GM10248 (cell line): ENCODE measurements around the gene MREG.
A peak's percentile ranks its signal among the peaks of the same experiment; 100 is the strongest.

Experiments used
- CTCF ChIA-PET: fragments of 300-600 bp; sonication (Branson Sonifier 250); formaldehyde crosslinking; extraction: SDS; loops from one replicate; lab custom pipeline; 2021; ENCODE audit warnings: antibody characterized with exemption; lab: Yijun Ruan, JAX
- POLR2A ChIA-PET: fragments of 350-650 bp; sonication (Branson Sonifier 250); formaldehyde crosslinking; extraction: SDS; loops from one replicate; lab custom pipeline; 2020; ENCODE audit warnings: antibody characterized with exemption; lab: Yijun Ruan, JAX
- DNase-seq: peaks from one replicate; pipeline ENCODE4 v3.0.0; 2012; ENCODE audit errors: extremely low spot score
- TF ChIP-seq, protein P1 (sequence below): IDR thresholded peaks from 2 replicates; pipeline ENCODE4 v1.5.1; 2012; ENCODE audit warnings: mild to moderate bottlenecking, low read depth; ENCODE audit errors: extremely low read depth, missing control alignments, control extremely low read depth

The MREG gene

DNA sequence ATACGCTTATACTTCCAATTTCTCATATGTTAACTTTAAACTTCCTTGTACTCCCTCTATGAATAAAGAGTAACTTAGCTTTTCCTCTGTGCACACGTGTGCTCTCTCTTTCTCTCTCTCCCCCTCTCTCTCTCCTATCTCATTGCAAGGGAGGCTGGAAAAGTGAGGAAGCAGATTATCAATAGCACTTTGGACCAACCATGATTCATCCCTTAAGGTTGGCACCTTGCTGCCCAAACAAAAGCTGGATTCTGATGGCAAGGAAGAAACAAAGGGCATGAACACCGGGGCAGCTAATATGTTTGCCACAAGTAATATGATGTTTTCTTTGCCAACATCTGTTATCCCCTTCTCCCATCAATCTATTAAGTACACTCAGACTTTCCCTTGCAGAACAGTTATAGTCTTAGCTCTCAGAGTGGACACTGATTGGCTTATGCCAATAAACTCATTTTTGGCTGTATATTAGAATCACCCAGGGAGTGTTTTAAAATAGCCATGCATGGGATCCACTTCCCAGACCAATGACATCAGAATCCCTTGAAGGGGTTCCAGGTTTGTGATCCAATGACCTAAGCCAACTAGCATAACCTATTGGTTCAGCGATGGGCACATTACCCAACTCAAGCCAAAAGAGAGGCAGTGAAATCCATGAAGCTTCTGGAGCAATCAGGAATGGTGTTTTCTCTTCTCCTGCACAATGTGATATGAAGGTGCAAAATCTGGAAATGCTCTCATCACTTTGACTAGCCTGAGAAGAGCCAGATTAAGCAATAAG is 60.3 kb downstream of the MREG start:
- CTCF ChIA-PET = interaction anchor here (1.2 to 4.8 kb wide), 5 partner anchors 13 to 92 kb away, joined by 4 to 43 read pairs (median 5); no protein-coding TSS in a partner anchor
- TF ChIP-seq, protein P1, sequence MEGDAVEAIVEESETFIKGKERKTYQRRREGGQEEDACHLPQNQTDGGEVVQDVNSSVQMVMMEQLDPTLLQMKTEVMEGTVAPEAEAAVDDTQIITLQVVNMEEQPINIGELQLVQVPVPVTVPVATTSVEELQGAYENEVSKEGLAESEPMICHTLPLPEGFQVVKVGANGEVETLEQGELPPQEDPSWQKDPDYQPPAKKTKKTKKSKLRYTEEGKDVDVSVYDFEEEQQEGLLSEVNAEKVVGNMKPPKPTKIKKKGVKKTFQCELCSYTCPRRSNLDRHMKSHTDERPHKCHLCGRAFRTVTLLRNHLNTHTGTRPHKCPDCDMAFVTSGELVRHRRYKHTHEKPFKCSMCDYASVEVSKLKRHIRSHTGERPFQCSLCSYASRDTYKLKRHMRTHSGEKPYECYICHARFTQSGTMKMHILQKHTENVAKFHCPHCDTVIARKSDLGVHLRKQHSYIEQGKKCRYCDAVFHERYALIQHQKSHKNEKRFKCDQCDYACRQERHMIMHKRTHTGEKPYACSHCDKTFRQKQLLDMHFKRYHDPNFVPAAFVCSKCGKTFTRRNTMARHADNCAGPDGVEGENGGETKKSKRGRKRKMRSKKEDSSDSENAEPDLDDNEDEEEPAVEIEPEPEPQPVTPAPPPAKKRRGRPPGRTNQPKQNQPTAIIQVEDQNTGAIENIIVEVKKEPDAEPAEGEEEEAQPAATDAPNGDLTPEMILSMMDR = no peak
- no peak for DNase-seq
- POLR2A ChIA-PET = no interaction called here

DNA sequence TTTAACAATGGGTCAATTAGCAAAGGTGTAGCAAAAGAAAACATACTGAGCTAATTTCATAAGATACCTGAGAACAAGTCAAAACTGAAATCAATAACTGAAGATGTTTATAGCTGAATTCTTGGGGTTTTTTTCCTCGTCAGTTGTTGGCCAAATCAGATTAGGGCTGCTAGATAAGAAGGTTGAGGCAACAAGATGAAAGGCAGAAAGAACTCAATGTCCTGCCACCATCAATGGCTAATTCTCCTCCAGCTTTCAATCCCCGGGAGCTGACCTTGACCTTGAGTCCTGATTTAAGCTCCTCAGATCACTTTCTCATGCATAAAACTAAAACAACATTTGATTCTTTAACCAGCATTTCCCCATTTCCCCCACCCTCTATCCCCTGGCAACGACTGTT is 61.8 kb downstream of the MREG start:
- CTCF ChIA-PET = interaction anchor here (0.7 to 4.8 kb wide), 12 partner anchors 9 to 712 kb away, joined by 3 to 43 read pairs (median 4); no protein-coding TSS in a partner anchor

DNA sequence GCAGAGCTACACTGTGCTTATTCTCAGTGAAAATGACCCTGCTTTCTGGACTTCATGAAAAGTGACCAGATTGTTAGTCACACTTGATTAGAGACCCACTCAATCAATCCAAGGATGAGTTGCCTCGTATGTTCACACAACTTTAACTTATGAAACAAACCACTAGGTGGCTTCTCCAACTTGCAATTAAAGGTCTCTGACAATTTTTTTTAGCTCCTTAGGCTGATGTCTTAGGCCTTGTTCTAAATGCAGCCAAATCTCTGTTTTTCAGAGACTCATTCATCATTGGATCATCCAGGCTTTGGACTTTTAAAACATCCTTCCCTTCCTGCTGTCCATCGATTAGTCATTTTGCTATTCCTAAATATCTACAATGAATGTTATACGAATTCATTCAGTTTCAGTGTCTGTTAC is 63.4 kb downstream of the MREG start:
- DNase-seq = peak; percentile 41
- TF ChIP-seq, protein P1 = peak; percentile 38
- ChIA-PET POLR2A (no interaction called here), CTCF (interaction anchor here (0.6 to 4.8 kb wide), 13 partner anchors 9 to 74 kb away, joined by 3 to 43 read pairs (median 4); no protein-coding TSS in a partner anchor)

More for the DNA sequence above, 61.8 kb downstream of the MREG start:
- no peak for DNase-seq
- TF ChIP-seq, protein P1 = no peak
- POLR2A ChIA-PET = no interaction called here

DNA sequence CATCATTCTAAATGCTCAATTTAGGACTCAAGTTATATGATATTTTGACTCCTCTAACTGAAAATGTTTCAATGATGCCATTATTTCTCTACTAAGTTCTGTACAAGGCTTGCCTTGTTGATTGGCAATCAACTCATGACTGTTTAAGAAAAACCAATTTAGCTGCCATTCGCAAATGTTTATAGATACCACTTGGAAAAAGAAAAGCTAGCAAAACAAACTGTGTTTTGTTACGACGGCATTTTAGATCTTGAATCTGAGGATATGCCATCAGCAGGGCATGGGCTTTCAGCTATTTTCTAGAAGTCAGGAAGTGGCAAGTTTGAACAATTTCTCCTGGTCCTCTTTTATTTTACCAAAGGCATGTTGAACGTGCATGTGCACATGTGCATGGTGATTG is 65.3 kb downstream of the MREG start:
- ChIA-PET CTCF (interaction anchor here (0.8 to 2.5 kb wide), 6 partner anchors 12 to 75 kb away, joined by 3 to 11 read pairs (median 6); no protein-coding TSS in a partner anchor), POLR2A (no interaction called here)
- DNase-seq = no peak
- TF ChIP-seq, protein P1 = no peak

DNA sequence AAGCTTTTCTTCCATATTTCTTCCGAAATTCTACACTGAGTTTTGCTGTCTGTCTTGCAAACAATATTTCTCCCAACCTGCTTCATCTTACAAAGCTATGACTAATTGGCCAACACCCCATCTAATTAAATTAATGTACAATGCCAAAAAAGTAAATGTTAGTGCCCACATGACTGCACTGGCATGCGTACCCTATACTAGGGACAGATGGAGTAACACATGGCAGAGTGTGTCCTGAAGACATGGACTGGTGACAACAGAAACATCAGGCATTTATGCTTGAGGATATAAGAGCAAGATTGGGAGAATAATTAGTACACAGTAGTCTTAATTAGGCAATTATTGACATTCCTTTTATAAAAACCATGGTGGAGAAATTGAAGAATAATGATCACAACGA is 66.8 kb downstream of the MREG start:
- ChIA-PET CTCF (interaction anchor here (1.2 to 1.9 kb wide), 5 partner anchors 13 to 79 kb away, joined by 3 to 10 read pairs (median 5); no protein-coding TSS in a partner anchor), POLR2A (no interaction called here)
- TF ChIP-seq, protein P1 = no peak
- DNase-seq = no peak

DNA sequence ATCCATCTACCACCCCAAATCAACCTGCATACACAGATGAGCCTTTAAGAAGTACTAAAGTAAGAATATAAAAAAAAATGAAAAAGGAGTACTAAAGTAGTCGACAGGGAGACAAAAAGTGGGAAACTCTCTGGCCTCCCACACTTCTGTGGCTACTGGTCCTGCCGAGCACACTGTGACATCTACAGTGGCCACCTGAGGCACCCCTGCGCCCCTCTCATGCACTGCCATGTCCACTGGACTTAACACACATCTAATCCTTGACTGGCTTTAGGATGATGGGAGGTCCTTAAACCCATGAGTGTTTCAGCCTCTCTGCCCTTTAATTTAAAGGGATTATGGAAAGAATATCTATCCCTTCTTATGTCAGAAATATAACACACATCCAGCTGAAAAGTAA is 71.2 kb downstream of the MREG start:
- CTCF ChIA-PET = interaction anchor here (1.2 to 1.7 kb wide), 2 partner anchors 9 to 11 kb away, joined by 5 read pairs; no protein-coding TSS in a partner anchor
- no peak for DNase-seq
- TF ChIP-seq, protein P1 = no peak
- POLR2A ChIA-PET = no interaction called here
